ENCODE measurements around the gene CD72. TPM values are rescaled to one million over a fixed set of nuclear protein-coding genes. Genes with fewer than 3 reads are reported as not detected.
"Not testable (repeated sequence)": the region's sequence is repeated elsewhere in the genome, so short reads cannot be mapped to it uniquely, and the experiment has no call there.

The CD72 gene
- total RNA-seq, 6 experiments from 2014 or later, result 0.37 to 0.87 (median 0.49) TPM

DNA sequence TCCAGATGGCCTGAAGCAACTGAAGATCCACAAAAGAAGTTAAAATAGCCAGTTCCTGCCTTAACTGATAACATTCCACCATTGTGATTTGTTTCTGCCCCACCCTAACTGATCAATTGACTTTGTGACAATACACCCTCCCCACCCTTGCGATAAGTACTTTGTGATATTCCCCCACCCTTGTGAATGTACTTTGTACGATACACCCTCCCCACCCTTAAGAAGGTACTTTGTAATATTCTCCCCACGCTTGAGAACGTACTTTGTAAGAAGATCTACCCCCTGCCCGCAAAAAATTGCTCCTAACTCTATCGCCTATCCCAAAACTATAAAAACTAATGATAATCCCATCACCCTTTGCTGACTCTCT, 18.6 kb upstream of the CD72 start:
- DNase-seq; H3K27me3 Mint-ChIP-seq (ENCODE audit: insufficient read depth); H3K9me3 Mint-ChIP-seq; H3K27ac Mint-ChIP-seq; H3K4me3 Mint-ChIP-seq: not testable (repeated sequence)
- H3K36me3 Mint-ChIP-seq (ENCODE audit: low read depth), result peaks cover 18% of the 10 kb centered on the region
- peaks cover 33% of the 10 kb centered on the region for H3K4me1 Mint-ChIP-seq (ENCODE audit: low read depth)

DNA sequence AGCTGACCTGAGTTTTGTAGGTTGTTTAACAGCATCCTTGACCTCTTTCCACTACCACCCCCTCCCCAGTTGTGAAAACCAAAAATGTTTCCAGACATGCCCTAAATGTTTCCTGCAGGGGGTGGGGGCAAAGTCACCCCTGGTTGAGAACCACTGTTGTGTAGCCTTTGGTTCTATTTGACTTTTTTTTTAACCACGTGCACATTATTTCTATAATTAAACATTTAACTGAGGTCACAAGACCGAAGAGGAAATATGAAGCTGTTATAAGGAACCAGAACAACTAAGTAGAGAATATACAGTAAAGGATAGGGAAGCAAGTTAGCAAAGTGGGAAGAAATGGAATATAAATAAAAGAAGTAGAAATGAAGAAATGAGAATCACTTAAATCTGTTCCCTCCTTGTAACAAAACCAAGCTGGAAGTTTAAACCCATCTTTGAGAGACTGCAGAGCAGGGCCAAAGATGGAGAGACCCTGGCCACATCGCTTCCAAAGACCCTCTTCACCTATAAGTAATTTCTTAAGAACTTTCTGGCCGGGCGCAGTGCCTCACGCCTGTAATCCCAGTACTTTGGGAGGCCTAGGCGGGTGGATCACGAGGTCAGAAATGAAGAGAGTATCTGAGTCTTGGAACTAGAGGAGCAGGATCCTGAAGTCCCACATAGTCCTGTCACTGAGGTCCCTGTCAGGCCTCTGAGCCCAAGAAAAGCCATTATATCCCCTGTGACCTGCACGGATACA, 18.1 kb upstream of the CD72 start:
- peaks cover 33% of the 10 kb centered on the region for H3K4me1 Mint-ChIP-seq (ENCODE audit: low read depth)
- no peak overlapping the region; the same call in 1 of the 2 replicates for H3K27ac Mint-ChIP-seq
- H3K4me3 Mint-ChIP-seq, result no peak overlapping the region
- no peak for DNase-seq
- peaks cover 4% of the 10 kb centered on the region; the same call in 1 of the 2 replicates for H3K9me3 Mint-ChIP-seq
- H3K36me3 Mint-ChIP-seq (ENCODE audit: low read depth), result peaks cover 18% of the 10 kb centered on the region
- H3K27me3 Mint-ChIP-seq (ENCODE audit: insufficient read depth), result peaks cover 1% of the 10 kb centered on the region
- TF ChIP-seq, protein P1, sequence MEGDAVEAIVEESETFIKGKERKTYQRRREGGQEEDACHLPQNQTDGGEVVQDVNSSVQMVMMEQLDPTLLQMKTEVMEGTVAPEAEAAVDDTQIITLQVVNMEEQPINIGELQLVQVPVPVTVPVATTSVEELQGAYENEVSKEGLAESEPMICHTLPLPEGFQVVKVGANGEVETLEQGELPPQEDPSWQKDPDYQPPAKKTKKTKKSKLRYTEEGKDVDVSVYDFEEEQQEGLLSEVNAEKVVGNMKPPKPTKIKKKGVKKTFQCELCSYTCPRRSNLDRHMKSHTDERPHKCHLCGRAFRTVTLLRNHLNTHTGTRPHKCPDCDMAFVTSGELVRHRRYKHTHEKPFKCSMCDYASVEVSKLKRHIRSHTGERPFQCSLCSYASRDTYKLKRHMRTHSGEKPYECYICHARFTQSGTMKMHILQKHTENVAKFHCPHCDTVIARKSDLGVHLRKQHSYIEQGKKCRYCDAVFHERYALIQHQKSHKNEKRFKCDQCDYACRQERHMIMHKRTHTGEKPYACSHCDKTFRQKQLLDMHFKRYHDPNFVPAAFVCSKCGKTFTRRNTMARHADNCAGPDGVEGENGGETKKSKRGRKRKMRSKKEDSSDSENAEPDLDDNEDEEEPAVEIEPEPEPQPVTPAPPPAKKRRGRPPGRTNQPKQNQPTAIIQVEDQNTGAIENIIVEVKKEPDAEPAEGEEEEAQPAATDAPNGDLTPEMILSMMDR (IDR thresholded peaks at IDR 0.05), result no peak

DNA sequence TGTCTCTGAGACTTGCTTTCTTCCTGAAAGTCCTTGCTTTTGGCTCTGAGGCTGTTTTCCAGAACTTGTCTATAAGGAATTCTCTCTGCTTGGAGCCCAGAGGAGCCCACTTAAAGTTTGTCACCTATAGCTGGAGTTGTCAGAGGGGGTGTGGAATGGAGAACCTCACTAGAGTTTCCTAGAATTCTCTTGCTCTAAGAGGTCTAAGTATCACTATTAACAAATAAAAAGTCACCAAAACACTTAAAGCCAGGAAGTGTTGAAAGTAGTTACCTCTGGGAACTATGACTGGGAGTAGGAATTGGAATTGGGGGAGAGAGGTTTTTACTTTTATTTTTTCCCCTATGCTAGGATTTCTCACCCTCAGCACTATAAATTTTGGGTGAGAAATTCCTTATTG, 17.5 kb upstream of the CD72 start:
- no peak overlapping the region for H3K27ac Mint-ChIP-seq
- TF ChIP-seq, protein P1 (IDR thresholded peaks at IDR 0.05), result no peak
- peaks cover 1% of the 10 kb centered on the region; the same call in 1 of the 2 replicates for H3K27me3 Mint-ChIP-seq (ENCODE audit: insufficient read depth)
- peaks cover 14% of the 10 kb centered on the region for H3K36me3 Mint-ChIP-seq (ENCODE audit: low read depth)
- no peak for DNase-seq
- H3K4me1 Mint-ChIP-seq (ENCODE audit: low read depth), result peaks cover 33% of the 10 kb centered on the region
- H3K4me3 Mint-ChIP-seq, result no peak overlapping the region
- peaks cover 4% of the 10 kb centered on the region; the same call in 1 of the 2 replicates for H3K9me3 Mint-ChIP-seq

DNA sequence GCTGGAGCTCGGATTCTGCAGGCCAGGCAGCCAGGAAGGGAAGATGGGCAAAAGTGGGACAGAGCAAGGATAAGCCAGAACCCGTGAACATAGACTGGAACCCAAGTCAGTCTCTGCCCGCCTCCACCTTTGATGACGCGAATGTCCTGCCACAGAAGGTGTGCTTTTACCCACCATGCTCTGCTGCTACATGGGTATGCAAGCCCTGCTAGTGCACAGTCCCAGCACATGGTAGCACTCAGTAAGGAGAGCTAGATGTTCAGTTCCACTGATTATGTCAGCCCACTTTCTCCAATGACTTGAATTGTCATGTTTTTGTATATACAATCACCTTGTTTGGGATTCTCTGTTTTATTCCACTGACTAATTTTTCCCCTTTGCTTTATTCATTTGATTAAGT, 11.4 kb upstream of the CD72 start:
- no peak overlapping the region for H3K27ac Mint-ChIP-seq
- H3K9me3 Mint-ChIP-seq, result no peaks in the 10 kb centered on the region
- DNase-seq, result no peak
- no peak overlapping the region for H3K4me3 Mint-ChIP-seq
- TF ChIP-seq, protein P1 (IDR thresholded peaks at IDR 0.05), result no peak
- no peaks in the 10 kb centered on the region for H3K36me3 Mint-ChIP-seq (ENCODE audit: low read depth)
- peaks cover 5% of the 10 kb centered on the region; the same call in 1 of the 2 replicates for H3K27me3 Mint-ChIP-seq (ENCODE audit: insufficient read depth)
- H3K4me1 Mint-ChIP-seq (ENCODE audit: low read depth), result no peaks in the 10 kb centered on the region

DNA sequence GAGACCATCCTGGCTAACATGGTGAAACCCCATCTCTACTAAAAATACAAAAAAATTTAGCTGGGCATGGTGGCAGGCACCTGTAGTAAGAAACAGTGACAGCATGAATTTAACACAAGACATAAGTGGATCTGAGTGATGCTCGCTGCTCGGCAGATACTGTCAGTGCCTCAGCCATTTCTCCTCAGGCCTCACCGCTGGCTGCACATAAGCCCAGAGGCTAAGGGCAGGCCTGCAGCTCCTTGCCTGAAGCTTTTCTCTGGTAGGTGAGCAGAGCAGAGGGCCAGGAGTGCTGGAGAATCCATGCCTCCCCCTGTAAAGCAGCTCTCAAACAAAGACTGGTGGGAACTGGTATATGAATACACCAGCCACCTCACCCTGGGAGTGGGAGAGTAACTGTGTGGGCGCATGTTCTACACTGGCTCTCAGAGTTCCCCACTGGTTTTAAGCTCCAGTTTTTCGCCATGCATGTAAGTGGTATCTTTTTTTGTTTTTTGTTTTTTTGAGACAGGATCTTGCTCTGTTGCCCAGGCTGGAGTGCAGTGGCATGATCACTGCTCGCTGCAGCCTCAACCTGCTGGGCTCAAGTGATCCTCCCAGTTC, 10.3 kb upstream of the CD72 start:
- Mint-ChIP-seq H3K36me3 (ENCODE audit: low read depth) (no peaks in the 10 kb centered on the region), H3K9me3 (no peaks in the 10 kb centered on the region), H3K27me3 (ENCODE audit: insufficient read depth) (peaks cover 5% of the 10 kb centered on the region; the same call in 1 of the 2 replicates), H3K27ac (no peak overlapping the region), H3K4me3 (no peak overlapping the region), H3K4me1 (ENCODE audit: low read depth) (no peaks in the 10 kb centered on the region)
- TF ChIP-seq, protein P1 (IDR thresholded peaks at IDR 0.05), result no peak
- DNase-seq, result no peak

DNA sequence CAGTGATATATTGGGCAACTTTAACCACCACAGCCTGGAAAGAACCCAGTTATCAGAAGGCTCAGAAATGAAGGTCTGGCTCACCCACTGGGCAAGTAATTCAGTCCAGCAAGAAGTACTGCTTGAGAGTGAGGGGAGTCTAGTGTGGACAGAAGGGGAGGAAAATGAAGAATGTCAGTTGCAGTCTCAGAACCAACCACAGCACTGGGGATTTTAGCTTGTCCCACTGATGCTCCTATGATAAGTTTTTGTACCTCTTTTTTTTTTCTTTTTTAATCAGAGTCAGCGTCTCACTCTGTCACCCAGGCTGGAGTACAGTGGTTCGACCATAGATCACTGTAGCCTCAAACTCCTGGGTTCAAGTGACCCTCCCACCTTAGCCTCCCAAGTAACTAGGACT, 9.4 kb upstream of the CD72 start:
- H3K27me3 Mint-ChIP-seq (ENCODE audit: insufficient read depth), result peaks cover 5% of the 10 kb centered on the region; the same call in 1 of the 2 replicates
- no peak overlapping the region for H3K27ac Mint-ChIP-seq
- no peaks in the 10 kb centered on the region for H3K9me3 Mint-ChIP-seq
- H3K36me3 Mint-ChIP-seq (ENCODE audit: low read depth), result no peaks in the 10 kb centered on the region
- no peak overlapping the region for H3K4me3 Mint-ChIP-seq
- DNase-seq, result no peak
- TF ChIP-seq, protein P1 (IDR thresholded peaks at IDR 0.05), result no peak
- H3K4me1 Mint-ChIP-seq (ENCODE audit: low read depth), result no peaks in the 10 kb centered on the region
